OCI-LY1 (cell line): ENCODE results near the gene PRLHR.

Experiments
- H2AFZ ChIP-seq: fragments of 200-600 bp; sonication (generic), shearing (Covaris generic); 2 replicates; pipeline ENCODE4 v1.6.0; 2014; ENCODE audit warnings: antibody characterized with exemption, mild to moderate bottlenecking, low read length
- H3F3A ChIP-seq: fragments of 200-600 bp; sonication (generic), shearing (Covaris generic); 2 replicates; pipeline ENCODE4 v1.6.0; 2014; ENCODE audit warnings: mild to moderate bottlenecking, antibody characterized with exemption, low read length, moderate library complexity; ENCODE audit not compliant: insufficient read depth
- H3K27ac ChIP-seq: fragments of 200-600 bp; sonication (generic); 2 replicates; pipeline ENCODE4 v1.5.1; 2014; ENCODE audit warnings: low read length, mixed run types, mild to moderate bottlenecking, low read depth; ENCODE audit not compliant: poor library complexity, severe bottlenecking
- H3K27me3 ChIP-seq: fragments of 200-600 bp; sonication (generic); 2 replicates; pipeline ENCODE4 v1.6.0; 2014; ENCODE audit warnings: antibody characterized with exemption, mild to moderate bottlenecking, low read length, moderate library complexity; ENCODE audit not compliant: insufficient read depth
- H3K36me3 ChIP-seq: fragments of 200-600 bp; sonication (generic); 2 replicates; pipeline ENCODE4 v1.6.1; 2014; ENCODE audit warnings: mild to moderate bottlenecking, antibody characterized with exemption, low read length, moderate library complexity, mixed read lengths; ENCODE audit not compliant: insufficient read depth
- H3K4me1 ChIP-seq: fragments of 200-600 bp; sonication (generic); 2 replicates; pipeline ENCODE4 v1.5.1; 2014; ENCODE audit warnings: mild to moderate bottlenecking, low read length, moderate library complexity; ENCODE audit not compliant: insufficient read depth, severe bottlenecking
- H3K4me2 ChIP-seq: fragments of 200-600 bp; sonication (generic), shearing (Covaris generic); 2 replicates; pipeline ENCODE4 v1.6.1; 2014; ENCODE audit warnings: low read length
- H3K4me3 ChIP-seq: fragments of 200-600 bp; sonication (generic); 2 replicates; pipeline ENCODE4 v1.5.1; 2014; ENCODE audit warnings: low read length, low read depth, mild to moderate bottlenecking, mixed read lengths; ENCODE audit not compliant: poor library complexity, severe bottlenecking
- H3K79me2 ChIP-seq: fragments of 200-600 bp; shearing (Covaris generic); 2 replicates; pipeline ENCODE4 v1.6.1; 2016; ENCODE audit warnings: mixed run types, low read length, mixed read lengths; ENCODE audit not compliant: insufficient read depth
- H3K9ac ChIP-seq: fragments of 200-600 bp; sonication (generic), shearing (Covaris generic); 2 replicates; pipeline ENCODE4 v1.6.1; 2014; ENCODE audit warnings: mild to moderate bottlenecking, low read length, mixed read lengths
- H3K9me2 ChIP-seq: fragments of 200-600 bp; sonication (generic), shearing (Covaris generic); 2 replicates; pipeline ENCODE4 v1.6.1; 2014; ENCODE audit warnings: low read depth, mild to moderate bottlenecking, low read length, mixed read lengths
- H3K9me3 ChIP-seq: fragments of 200-600 bp; shearing (Covaris generic); 2 replicates; pipeline ENCODE4 v1.6.1; 2014; ENCODE audit warnings: low read length, mixed read lengths
- H4K20me1 ChIP-seq: fragments of 200-600 bp; sonication (generic), shearing (Covaris generic); 2 replicates; pipeline ENCODE4 v1.6.0; 2016; ENCODE audit warnings: mild to moderate bottlenecking, low read length; ENCODE audit not compliant: insufficient read depth
- CTCF ChIP-seq: fragments of 200-600 bp; sonication (generic), shearing (Covaris generic); IDR thresholded peaks from 2 replicates; pipeline ENCODE4 v1.5.1; 2017; ENCODE audit warnings: mild to moderate bottlenecking, antibody characterized with exemption, low read length, moderate library complexity, mixed read lengths
- EZH2 ChIP-seq: fragments of 200-600 bp; sonication (generic), shearing (Covaris generic); IDR thresholded peaks from 2 replicates; pipeline ENCODE4 v1.8.0; 2017; ENCODE audit warnings: borderline replicate concordance, mixed run types, mild to moderate bottlenecking, antibody characterized with exemption, low read length, moderate library complexity, mixed read lengths

The PRLHR gene

GRCh38 chr10:118546479-118546878 lies 49.0 kb downstream of the PRLHR start:
- no peak for TF ChIP-seq EZH2
- no peak for TF ChIP-seq CTCF
- Histone ChIP-seq H3K9me2 (no peaks in the 10 kb centered on the region), H3K4me2 (no peak overlapping the region), H3K4me1 (no peaks in the 10 kb centered on the region), H4K20me1 (no peaks in the 10 kb centered on the region), H3K27ac (no peak overlapping the region), H3K27me3 (no peaks in the 10 kb centered on the region), H2AFZ (no peak overlapping the region), H3K9me3 (no peaks in the 10 kb centered on the region), H3K9ac (no peak overlapping the region), H3K79me2 (no peaks in the 10 kb centered on the region), H3F3A (no peaks in the 10 kb centered on the region), H3K4me3 (no peak overlapping the region), H3K36me3 (no peaks in the 10 kb centered on the region)

GRCh38 chr10:118545381-118545780 lies 50.1 kb downstream of the PRLHR start:
- Histone ChIP-seq H2AFZ (no peak overlapping the region), H3K4me1 (no peaks in the 10 kb centered on the region), H3K36me3 (no peaks in the 10 kb centered on the region), H3K79me2 (no peaks in the 10 kb centered on the region), H3K9me3 (no peaks in the 10 kb centered on the region), H3K4me3 (no peak overlapping the region), H3K27ac (no peak overlapping the region), H3K27me3 (no peaks in the 10 kb centered on the region), H3K4me2 (no peak overlapping the region), H3K9ac (no peak overlapping the region), H3F3A (no peaks in the 10 kb centered on the region), H4K20me1 (no peaks in the 10 kb centered on the region), H3K9me2 (no peaks in the 10 kb centered on the region)
- TF ChIP-seq EZH2 = no peak
- no peak for TF ChIP-seq CTCF

GRCh38 chr10:118544401-118544948 lies 51.0 kb downstream of the PRLHR start:
- Histone ChIP-seq H3K4me2 (no peak overlapping the region), H3K36me3 (no peaks in the 10 kb centered on the region), H3K79me2 (no peaks in the 10 kb centered on the region), H3K9me3 (no peaks in the 10 kb centered on the region), H2AFZ (no peak overlapping the region), H3K4me3 (no peak overlapping the region), H3K4me1 (no peaks in the 10 kb centered on the region), H3K27ac (no peak overlapping the region), H4K20me1 (no peaks in the 10 kb centered on the region), H3K9ac (no peak overlapping the region), H3K27me3 (no peaks in the 10 kb centered on the region), H3K9me2 (no peaks in the 10 kb centered on the region), H3F3A (no peaks in the 10 kb centered on the region)
- no peak; the same call in 1 of the 2 replicates for TF ChIP-seq CTCF
